Thymus (tissue), 11 donors: ENCODE data around the gene DOK4. TPM values are rescaled to one million over a fixed set of nuclear protein-coding genes. Genes with fewer than 3 reads are reported as not detected.
A peak's percentile ranks its signal among the peaks of the same experiment; 100 is the strongest.

ENCODE experiments used
- DNase-seq, 9 donors: peaks; one replicate each; pipeline ENCODE4 v3.0.0-alpha.2; 2013; ENCODE audit warnings: low spot score in 9 of 9, low read depth in 6 of 9, missing footprints in 1 of 9
- H3K27ac ChIP-seq, 2 donors: one replicate each; pipeline ENCODE4 v1.5.1; 2013; ENCODE audit warnings: control low read depth in 1 of 2, low read depth in 1 of 2, low read length in 1 of 2, mild to moderate bottlenecking in 1 of 2, moderate library complexity in 1 of 2
- H3K27me3 ChIP-seq, 2 donors: one replicate each; pipeline ENCODE4 v1.5.1; 2013; ENCODE audit warnings: low read length in 1 of 2; ENCODE audit not compliant: control insufficient read depth in 2 of 2, insufficient read depth in 1 of 2
- H3K36me3 ChIP-seq, 2 donors: one replicate each; pipeline ENCODE4 v1.5.1; 2013; ENCODE audit warnings: low read length in 1 of 2, mild to moderate bottlenecking in 1 of 2, moderate library complexity in 1 of 2; ENCODE audit not compliant: control insufficient read depth in 2 of 2, insufficient read depth in 2 of 2
- H3K4me1 ChIP-seq, 2 donors: one replicate each; pipeline ENCODE4 v1.5.1; 2013; ENCODE audit warnings: low read length in 2 of 2; ENCODE audit not compliant: control insufficient read depth in 2 of 2, insufficient read depth in 2 of 2
- H3K4me3 ChIP-seq, 2 donors: one replicate each; pipeline ENCODE4 v1.5.1; 2013; ENCODE audit warnings: low read length in 2 of 2, control low read depth in 1 of 2, mild to moderate bottlenecking in 1 of 2
- H3K9me3 ChIP-seq, 2 donors: one replicate each; pipeline ENCODE4 v1.5.1; 2013; ENCODE audit warnings: low read length in 1 of 2, mild to moderate bottlenecking in 1 of 2; ENCODE audit not compliant: control insufficient read depth in 2 of 2, insufficient read depth in 1 of 2
- WGBS: extraction: QIAGEN DNeasy Blood & Tissue Kit; methylation state at CpG from one replicate; pipeline ENCODE4 v1.1.7; 2013; 5-methylcytosine and 5-hydroxymethylcytosine counted together
- polyA plus RNA-seq: library from polyadenylated mRNA; stranded (reverse); fragments of 200-250 nt; gene quantifications from one replicate; pipeline ENCODE4 v1.2.3, GENCODE V29; 2013
- total RNA-seq: library from RNA; stranded (reverse); fragments of 120-200 nt; gene quantifications from one replicate; pipeline ENCODE4 v1.2.4, GENCODE V29; 2013
- donor health status: healthy.

DOK4 gene
- total and polyA plus RNA-seq, 2 donors: 4.1 to 11.8 TPM

GRCh38 chr16:57514791-57515600, 28.7 kb upstream of the DOK4 start:
- no peaks in the 10 kb centered on the region for H3K27me3 ChIP-seq
- peaks cover 31 to 33% of the 10 kb centered on the region in 2 donors for H3K36me3 ChIP-seq
- DNase-seq: no peak
- no peak overlapping the region for H3K4me3 ChIP-seq
- no peaks in the 10 kb centered on the region for H3K9me3 ChIP-seq
- WGBS: 97% methylated on average over 23 of the region's 23 CpGs
- H3K27ac ChIP-seq: no peak overlapping the region
- H3K4me1 ChIP-seq: peaks cover 0 to 5% of the 10 kb centered on the region in 2 donors

DNA sequence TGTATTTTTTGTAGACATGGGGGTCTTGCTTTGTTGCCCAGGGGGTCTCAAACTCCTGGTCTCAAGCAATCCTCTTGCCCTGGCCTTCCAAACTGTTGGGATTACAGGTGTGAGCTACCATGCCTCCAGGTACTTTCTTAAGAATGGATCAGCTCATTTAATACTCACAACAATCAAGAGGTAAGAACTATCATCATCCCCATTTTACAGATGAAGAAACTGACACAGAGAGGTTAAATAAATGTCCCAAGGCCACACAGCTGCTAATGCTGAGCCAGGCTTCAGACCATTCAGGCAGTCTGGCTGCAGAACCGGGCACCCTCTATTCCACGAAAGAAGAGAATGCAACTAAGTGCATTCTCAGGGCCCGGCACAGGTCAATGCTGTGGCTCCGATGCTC, 28.1 kb upstream of the DOK4 start:
- DNase-seq: no peak
- no peak overlapping the region for H3K4me3 ChIP-seq
- no peaks in the 10 kb centered on the region for H3K9me3 ChIP-seq
- no peak overlapping the region for H3K27ac ChIP-seq
- H3K36me3 ChIP-seq: peaks cover 31 to 33% of the 10 kb centered on the region in 2 donors
- H3K27me3 ChIP-seq: no peaks in the 10 kb centered on the region
- 98% methylated on average over 4 of the region's 4 CpGs for WGBS
- H3K4me1 ChIP-seq: peaks cover 0 to 3% of the 10 kb centered on the region in 2 donors

DNA sequence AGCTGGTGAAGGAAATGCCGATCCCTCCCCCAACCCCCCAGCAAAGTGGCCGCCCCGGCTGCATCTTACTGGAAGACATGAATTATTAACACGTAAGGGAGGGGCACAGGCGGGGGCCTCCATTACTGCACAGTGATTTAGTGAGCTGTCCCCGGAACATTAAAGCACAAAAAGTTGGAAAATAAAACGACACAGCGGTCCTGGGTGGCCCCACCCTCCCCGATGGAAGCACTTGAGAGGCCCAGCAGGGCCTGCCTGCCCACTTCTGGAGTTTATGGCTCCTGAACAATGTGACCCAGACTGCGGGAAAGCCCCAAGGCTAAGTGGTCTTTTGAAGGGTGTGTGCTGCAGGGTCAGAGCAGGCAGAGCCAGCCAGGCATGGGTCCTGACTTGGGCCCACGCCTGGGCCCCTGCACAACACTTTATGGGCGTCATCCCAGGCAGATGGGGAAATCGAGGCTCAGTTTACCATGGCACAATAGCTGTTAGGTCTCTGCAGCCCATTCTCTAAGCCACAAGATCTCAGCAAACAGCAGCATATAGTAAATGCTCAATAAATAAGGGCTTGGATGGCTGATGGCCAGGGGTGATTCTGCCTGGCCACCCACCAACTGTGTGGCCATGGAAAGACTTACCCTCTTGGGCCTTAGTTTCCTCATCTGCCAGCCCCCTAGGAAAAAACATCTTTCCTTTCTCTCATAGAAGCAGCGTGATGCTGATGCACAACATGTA, 27.2 kb upstream of the DOK4 start:
- no peaks in the 10 kb centered on the region for H3K9me3 ChIP-seq
- H3K4me1 ChIP-seq: peaks cover 0 to 3% of the 10 kb centered on the region in 2 donors
- peaks cover 31 to 32% of the 10 kb centered on the region in 2 donors for H3K36me3 ChIP-seq
- DNase-seq: no peak
- no peak overlapping the region for H3K4me3 ChIP-seq
- H3K27me3 ChIP-seq: no peaks in the 10 kb centered on the region
- 90% methylated on average over 14 of the region's 14 CpGs for WGBS
- no peak overlapping the region for H3K27ac ChIP-seq

DNA sequence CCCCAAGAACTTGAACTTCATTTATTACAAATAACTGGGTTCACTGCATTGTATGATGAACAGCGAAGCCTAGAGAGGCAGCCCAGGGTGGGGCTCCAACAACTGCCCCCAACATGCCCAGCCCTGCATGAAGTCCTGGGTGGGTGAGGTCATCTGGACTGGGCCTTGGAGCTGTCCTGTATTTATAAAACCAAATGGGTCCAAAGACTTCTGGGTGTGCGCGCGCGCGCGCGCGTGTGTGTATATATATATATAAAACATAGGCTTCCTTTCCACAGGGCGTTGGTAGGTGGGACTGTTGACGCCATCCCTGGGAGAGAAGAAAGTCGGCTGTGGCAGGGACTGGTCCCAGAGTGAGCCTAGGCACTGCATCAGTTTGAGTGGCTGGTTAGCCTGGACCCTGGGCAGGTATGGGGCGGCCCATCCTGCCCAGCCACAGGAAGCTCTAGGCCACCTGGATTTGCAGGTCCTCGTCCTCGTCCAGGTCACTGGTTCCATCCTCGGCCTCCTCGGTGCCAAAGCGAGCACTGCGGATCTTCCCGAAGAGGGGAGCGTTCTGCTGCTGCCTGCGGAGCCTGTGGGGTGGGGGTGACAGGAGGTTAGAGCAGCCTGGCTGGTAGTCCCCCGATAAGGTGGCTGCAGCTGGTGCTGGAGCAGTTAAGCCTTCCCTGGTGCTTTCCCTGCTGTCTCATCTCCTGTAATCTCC, 26.2 kb upstream of the DOK4 start:
- Histone ChIP-seq H3K4me1 (peaks cover 0 to 3% of the 10 kb centered on the region in 2 donors), H3K27me3 (no peaks in the 10 kb centered on the region), H3K36me3 (peaks cover 21 to 22% of the 10 kb centered on the region in 2 donors), H3K4me3 (no peak overlapping the region), H3K27ac (peak overlapping the region in 1 of 2 donors; percentile 9), H3K9me3 (no peaks in the 10 kb centered on the region)
- DNase-seq: no peak
- 98% methylated on average over 23 of the region's 23 CpGs for WGBS

DNA sequence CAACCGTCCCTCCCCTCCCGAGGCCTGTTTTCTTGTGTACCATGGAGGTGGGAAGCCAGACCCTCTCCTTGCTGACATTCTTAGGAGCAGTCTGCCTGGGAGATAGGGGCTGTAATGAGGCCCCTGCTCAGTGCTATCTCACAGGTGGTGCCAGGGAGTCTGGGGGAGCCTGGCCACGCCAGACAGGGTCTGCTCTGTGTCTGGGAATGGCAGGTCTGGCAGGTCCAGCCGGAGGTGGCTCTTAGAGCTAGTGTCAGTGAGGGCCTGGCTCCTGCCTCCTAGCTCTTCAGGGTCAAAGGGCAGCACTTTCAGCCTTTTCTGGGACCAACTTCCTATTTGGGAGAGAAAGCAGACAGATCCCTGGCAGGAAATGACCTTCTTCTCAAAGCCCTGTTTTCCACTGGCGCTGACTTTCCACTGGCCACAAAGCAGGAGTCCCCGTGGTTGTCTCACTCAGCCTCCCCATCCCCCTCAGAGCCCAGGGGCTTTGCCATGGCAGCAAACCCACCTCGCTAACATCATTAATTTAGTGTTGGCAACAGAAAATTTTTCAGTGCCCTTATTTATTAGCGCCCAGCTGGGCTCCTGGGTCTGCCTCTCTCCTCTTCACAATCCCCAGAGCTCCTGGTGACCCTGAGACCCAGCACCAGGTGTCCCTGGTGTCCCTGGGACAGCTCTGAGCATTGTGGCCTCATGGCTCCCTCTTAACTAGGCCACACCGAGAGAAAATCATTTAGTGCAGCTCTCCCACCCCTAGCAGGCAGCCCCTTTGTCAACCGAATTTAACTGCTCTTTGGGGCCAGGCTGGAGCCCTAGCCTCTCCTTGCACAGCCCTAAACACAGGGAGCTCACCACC, 24.0 kb upstream of the DOK4 start:
- Histone ChIP-seq H3K27ac (no peak overlapping the region), H3K36me3 (peaks cover 13 to 22% of the 10 kb centered on the region in 2 donors), H3K4me1 (peaks cover 0 to 3% of the 10 kb centered on the region in 2 donors), H3K9me3 (no peaks in the 10 kb centered on the region), H3K27me3 (no peaks in the 10 kb centered on the region), H3K4me3 (no peak overlapping the region)
- DNase-seq: no peak
- 94% methylated on average over 10 of the region's 10 CpGs for WGBS

GRCh38 chr16:57509231-57509923, 23.1 kb upstream of the DOK4 start:
- H3K4me3 ChIP-seq: no peak overlapping the region
- no peaks in the 10 kb centered on the region for H3K9me3 ChIP-seq
- H3K27ac ChIP-seq: no peak overlapping the region
- no peaks in the 10 kb centered on the region for H3K27me3 ChIP-seq
- H3K36me3 ChIP-seq: peaks cover 13 to 16% of the 10 kb centered on the region in 2 donors
- WGBS: 96% methylated on average over 12 of the region's 12 CpGs
- H3K4me1 ChIP-seq: peaks cover 0 to 3% of the 10 kb centered on the region in 2 donors
- DNase-seq: no peak

GRCh38 chr16:57508035-57508425, 21.7 kb upstream of the DOK4 start:
- 91% methylated on average over 3 of the region's 3 CpGs for WGBS
- H3K27ac ChIP-seq: no peak overlapping the region
- peaks cover 5 to 9% of the 10 kb centered on the region in 2 donors for H3K36me3 ChIP-seq
- H3K4me3 ChIP-seq: no peak overlapping the region
- DNase-seq: no peak
- H3K27me3 ChIP-seq: no peaks in the 10 kb centered on the region
- peaks cover 0 to 3% of the 10 kb centered on the region in 2 donors for H3K4me1 ChIP-seq
- H3K9me3 ChIP-seq: no peaks in the 10 kb centered on the region
